22Rv1 (cell line): ENCODE results near the gene COQ5.

Experiments used
- H3K27ac ChIP-seq: fragments of 450-650 bp; 2 replicates; pipeline ENCODE4 v1.5.1; 2017
- CTCF ChIP-seq: fragments of 450-650 bp; IDR thresholded peaks from 2 replicates; pipeline ENCODE4 v1.5.1; 2017; ENCODE audit warnings: mild to moderate bottlenecking
- ZFX ChIP-seq: fragments of 450-650 bp; IDR thresholded peaks from 2 replicates; pipeline ENCODE4 v1.6.1; 2017; ENCODE audit warnings: antibody characterized with exemption, borderline replicate concordance

Gene COQ5

GRCh38 chr12:120462099-120462640, 66.8 kb downstream of the COQ5 start:
- peak overlapping the region; percentile 1; the same call in 1 of the 2 replicates for H3K27ac ChIP-seq
- TF ChIP-seq CTCF (no peak), ZFX (no peak)

- TF ChIP-seq CTCF (no peak), ZFX (no peak)
- peak overlapping the region; percentile 17 for H3K27ac ChIP-seq
Measured at GRCh38 chr12:120460157-120460556, 68.8 kb downstream of the COQ5 start.

- H3K27ac ChIP-seq = no peak overlapping the region
- peak; percentile 66 for TF ChIP-seq CTCF
- TF ChIP-seq ZFX = no peak
Measured at GRCh38 chr12:120457133-120457532, 71.8 kb downstream of the COQ5 start.

GRCh38 chr12:120455302-120455701, 73.7 kb downstream of the COQ5 start:
- TF ChIP-seq CTCF (no peak), ZFX (no peak)
- H3K27ac ChIP-seq = peak overlapping the region; percentile 6; the same call in 1 of the 2 replicates

GRCh38 chr12:120453977-120454376, 75.0 kb downstream of the COQ5 start:
- TF ChIP-seq ZFX (no peak), CTCF (peak; percentile 94)
- H3K27ac ChIP-seq = no peak overlapping the region; the same call in 1 of the 2 replicates
